Glomerular visceral epithelial cell (primary cell): Measurements from ENCODE around the gene SLC16A3.
A peak's percentile ranks its signal among the peaks of the same experiment; 100 is the strongest.

Experiments
- DNase-seq: peaks from one replicate; pipeline ENCODE4 v3.0.0-alpha.2; 2016; ENCODE audit errors: extremely low spot score

SLC16A3 gene

GRCh38 chr17:82236142-82236971 lies 7.5 kb downstream of the SLC16A3 start:
- DNase-seq, result peak; percentile 66

GRCh38 chr17:82237083-82237745 lies 8.4 kb downstream of the SLC16A3 start:
- no peak for DNase-seq

GRCh38 chr17:82237746-82238471 lies 9.1 kb downstream of the SLC16A3 start:
- DNase-seq, result no peak

- no peak for DNase-seq
These were observed 9.8 kb downstream of the SLC16A3 start for GRCh38 chr17:82238472-82239201.

- DNase-seq, result no peak
These were observed 10.6 kb downstream of the SLC16A3 start for GRCh38 chr17:82239401-82239925.

- no peak for DNase-seq
These were observed 11.2 kb downstream of the SLC16A3 start for GRCh38 chr17:82239926-82240505.

- no peak for DNase-seq
These were observed 11.8 kb downstream of the SLC16A3 start for GRCh38 chr17:82240506-82241182.

- DNase-seq, result peak; percentile 97
These were observed 12.5 kb downstream of the SLC16A3 start for GRCh38 chr17:82241183-82241925.

- DNase-seq, result no peak
These were observed 13.3 kb downstream of the SLC16A3 start for GRCh38 chr17:82241926-82242697.

GRCh38 chr17:82242698-82242976 lies 13.8 kb downstream of the SLC16A3 start:
- DNase-seq, result no peak

GRCh38 chr17:82242977-82243647 lies 14.3 kb downstream of the SLC16A3 start:
- peak; percentile 74 for DNase-seq

GRCh38 chr17:82243648-82244412 lies 15.0 kb downstream of the SLC16A3 start:
- DNase-seq, result no peak

GRCh38 chr17:82244413-82245133 lies 15.7 kb downstream of the SLC16A3 start:
- DNase-seq, result no peak

GRCh38 chr17:82245134-82246039 lies 16.5 kb downstream of the SLC16A3 start:
- no peak for DNase-seq

GRCh38 chr17:82246040-82246364 lies 17.2 kb downstream of the SLC16A3 start:
- DNase-seq, result no peak

- peak; percentile 91 for DNase-seq
These were observed 17.7 kb downstream of the SLC16A3 start for GRCh38 chr17:82246365-82247181.
